Smooth muscle cell (in vitro differentiated cells): ENCODE results near the gene ZFPL1. TPM values are rescaled to one million over a fixed set of nuclear protein-coding genes. Genes with fewer than 3 reads are reported as not detected.

Source experiments
- DNase-seq: peaks from one replicate; lab custom pipeline; 2025; ENCODE audit not compliant: unreplicated experiment; lab: John Stamatoyannopoulos, UW
- H2AFZ ChIP-seq: fragments of 200-600 bp; sonication (generic); 2 replicates; pipeline ENCODE4 v1.6.0; 2016; ENCODE audit warnings: antibody characterized with exemption, low read depth, mild to moderate bottlenecking
- H3F3A ChIP-seq: fragments of 200-600 bp; sonication (generic); 2 replicates; pipeline ENCODE4 v1.6.0; 2017; ENCODE audit warnings: antibody characterized with exemption, low read depth
- H3K27ac ChIP-seq: fragments of 200-600 bp; sonication (generic); 2 replicates; pipeline ENCODE4 v1.5.1; 2016; ENCODE audit warnings: low read depth, mild to moderate bottlenecking
- H3K27me3 ChIP-seq: fragments of 200-600 bp; sonication (generic); 2 replicates; pipeline ENCODE4 v1.6.1; 2016; ENCODE audit warnings: low read depth, mild to moderate bottlenecking
- H3K36me3 ChIP-seq: fragments of 200-600 bp; sonication (generic); 2 replicates; pipeline ENCODE4 v1.5.1; 2016; ENCODE audit warnings: low read depth
- H3K4me1 ChIP-seq: fragments of 200-600 bp; sonication (generic); 2 replicates; pipeline ENCODE4 v1.5.1; 2016; ENCODE audit warnings: low read depth
- H3K4me2 ChIP-seq: fragments of 200-600 bp; sonication (generic); 2 replicates; pipeline ENCODE4 v1.6.0; 2016; ENCODE audit warnings: mild to moderate bottlenecking
- H3K4me3 ChIP-seq: fragments of 200-600 bp; sonication (generic); 2 replicates; pipeline ENCODE4 v1.5.1; 2016; ENCODE audit warnings: mild to moderate bottlenecking
- H3K79me2 ChIP-seq: fragments of 200-600 bp; sonication (generic); 2 replicates; pipeline ENCODE4 v1.6.0; 2016; ENCODE audit warnings: low read depth, mild to moderate bottlenecking
- H3K9ac ChIP-seq: fragments of 200-600 bp; sonication (generic); 2 replicates; pipeline ENCODE4 v1.6.0; 2016; ENCODE audit warnings: low read depth
- H3K9me3 ChIP-seq: fragments of 200-600 bp; sonication (generic); replicated peaks from 2 replicates; pipeline ENCODE4 v1.5.1; 2016; ENCODE audit warnings: low read depth
- H4K20me1 ChIP-seq: fragments of 200-600 bp; sonication (generic); 2 replicates; pipeline ENCODE4 v1.6.0; 2016; ENCODE audit warnings: low read depth
- CTCF ChIP-seq: fragments of 200-600 bp; sonication (generic); IDR thresholded peaks from 2 replicates; pipeline ENCODE4 v1.5.1; 2017; ENCODE audit warnings: borderline replicate concordance, mild to moderate bottlenecking, antibody characterized with exemption; ENCODE audit not compliant: insufficient read depth, poor library complexity, severe bottlenecking
- WGBS: methylation state at CpG from one replicate; pipeline ENCODE4 v1.1.7; 2016; ENCODE audit warnings: low lambda C conversion rate; 5-methylcytosine and 5-hydroxymethylcytosine counted together
- polyA plus RNA-seq: library from polyadenylated mRNA; unstranded; fragments of >200 nt; fragmentation: Nextera tagmentation; extraction: Ambion mirVana; gene quantifications from 2 replicates; pipeline ENCODE4 v1.2.1, GENCODE V29; 2016
- total RNA-seq: library from RNA; depleted of rRNA; stranded (reverse); fragments of >200 nt; gene quantifications from 2 replicates; pipeline ENCODE4 v1.2.3, GENCODE V29; 2014

Gene ZFPL1
- total and polyA plus RNA-seq, 2 experiments from 2014 or later = 87.1 to 91.0 TPM

GRCh38 chr11:65120831-65121230, 36.8 kb downstream of the ZFPL1 start:
- Histone ChIP-seq H4K20me1 (no peaks in the 10 kb centered on the region), H3K4me1 (peaks cover 15% of the 10 kb centered on the region), H3K27ac (peak overlapping the region; percentile 89), H3F3A (peaks cover 21% of the 10 kb centered on the region), H3K36me3 (no peaks in the 10 kb centered on the region), H3K4me2 (peak overlapping the region; percentile 94), H3K79me2 (peaks cover 54% of the 10 kb centered on the region), H2AFZ (no peak overlapping the region), H3K4me3 (peak overlapping the region; percentile 66), H3K9me3 (no peaks in the 10 kb centered on the region), H3K27me3 (no peaks in the 10 kb centered on the region), H3K9ac (peak overlapping the region; percentile 96)
- DNase-seq = no peak
- TF ChIP-seq CTCF = no peak
- WGBS = 92% methylated on average over 3 of the region's 3 CpGs

- H3K36me3 ChIP-seq = no peaks in the 10 kb centered on the region
- peaks cover 48% of the 10 kb centered on the region for H3K79me2 ChIP-seq
- H3K9me3 ChIP-seq = no peaks in the 10 kb centered on the region
- no peak overlapping the region for H2AFZ ChIP-seq
- H3K27me3 ChIP-seq = no peaks in the 10 kb centered on the region
- H3K4me3 ChIP-seq = peak overlapping the region; percentile 66
- H3F3A ChIP-seq = peaks cover 24% of the 10 kb centered on the region
- DNase-seq = no peak
- 6% methylated on average over 22 of the region's 22 CpGs for WGBS
- H3K9ac ChIP-seq = peak overlapping the region; percentile 96
- H3K4me2 ChIP-seq = peak overlapping the region; percentile 94
- H3K4me1 ChIP-seq = peaks cover 14% of the 10 kb centered on the region
- no peak for TF ChIP-seq CTCF
- no peaks in the 10 kb centered on the region for H4K20me1 ChIP-seq
- H3K27ac ChIP-seq = peak overlapping the region; percentile 89
These were observed 37.4 kb downstream of the ZFPL1 start for GRCh38 chr11:65121447-65121864.

- WGBS = 1% methylated on average over 61 of the region's 64 CpGs
- H3K9me3 ChIP-seq = no peaks in the 10 kb centered on the region
These were observed 38.1 kb downstream of the ZFPL1 start, which contains the start of the genes FAU and MRPL49 for GRCh38 chr11:65121865-65122696. Gene FAU, minus strand, starts transcription at chr11:65122134. Its CDS starts 321 bp downstream, at chr11:65121813. Gene MRPL49, plus strand, starts transcription at chr11:65122321. Its CDS starts 26 bp downstream, at chr11:65122347.

More at GRCh38 chr11:65121865-65122696, 38.1 kb downstream of the ZFPL1 start, which contains the start of the genes FAU and MRPL49:
- H4K20me1 ChIP-seq = no peaks in the 10 kb centered on the region
- peak within 1 kb of the TSS; percentile 26 for H2AFZ ChIP-seq
- peaks cover 46% of the 10 kb centered on the region for H3K79me2 ChIP-seq
- peak within 1 kb of the TSS; percentile 96 for H3K9ac ChIP-seq
- peak within 1 kb of the TSS; percentile 66 for H3K4me3 ChIP-seq
- peak within 1 kb of the TSS; percentile 89 for H3K27ac ChIP-seq
- no peaks in the 10 kb centered on the region for H3K36me3 ChIP-seq
- TF ChIP-seq CTCF = no peak
- peaks cover 30% of the 10 kb centered on the region for H3F3A ChIP-seq
- no peaks in the 10 kb centered on the region for H3K27me3 ChIP-seq
- peak; percentile 78 for DNase-seq
- peaks cover 11% of the 10 kb centered on the region for H3K4me1 ChIP-seq
- peak within 1 kb of the TSS; percentile 94 for H3K4me2 ChIP-seq
